Keratinocyte (primary cell): Measurements from ENCODE around the gene ZNF423. TPM values are rescaled to one million over a fixed set of nuclear protein-coding genes. Genes with fewer than 3 reads are reported as not detected.

Experiments used
- DNase-seq: peaks from one replicate; pipeline ENCODE4 v3.0.0-alpha.2; 2011; ENCODE audit warnings: low read depth, missing footprints, low spot score
- FAIRE-seq: peaks from 2 replicates; lab custom pipeline; 2011; peaks lifted over from hg19 to GRCh38; lab: Jason Lieb, UNC
- H2AFZ ChIP-seq: 2 replicates; pipeline ENCODE4 v1.6.0; 2012; ENCODE audit warnings: low read length, control low read depth, inconsistent platforms; ENCODE audit not compliant: control insufficient read depth
- H3K27ac ChIP-seq: 2 replicates; pipeline ENCODE4 v1.5.1; 2011; ENCODE audit warnings: low read length; ENCODE audit not compliant: control insufficient read depth, insufficient read depth
- H3K27me3 ChIP-seq: 3 replicates; pipeline ENCODE4 v1.6.0; 2011; ENCODE audit warnings: low read length; ENCODE audit not compliant: control insufficient read depth, insufficient read depth; ENCODE audit errors: extremely low read depth
- H3K36me3 ChIP-seq, 2 experiments: 2 replicates in 1 of 2; 3 replicates in 1 of 2; pipeline ENCODE4 v1.5.1; 2011; ENCODE audit warnings: low read length in 2 of 2, mild to moderate bottlenecking in 1 of 2; ENCODE audit not compliant: control insufficient read depth in 2 of 2, insufficient read depth in 2 of 2; ENCODE audit errors: extremely low read depth in 1 of 2
- H3K4me1 ChIP-seq: 3 replicates; pipeline ENCODE4 v1.5.1; 2011; ENCODE audit warnings: low read length; ENCODE audit not compliant: control insufficient read depth, insufficient read depth; ENCODE audit errors: extremely low read depth
- H3K4me2 ChIP-seq: 3 replicates; pipeline ENCODE4 v1.6.0; 2011; ENCODE audit warnings: low read depth, low read length; ENCODE audit not compliant: control insufficient read depth, insufficient read depth; ENCODE audit errors: extremely low read depth
- H3K4me3 ChIP-seq, 3 experiments: fragments of 200-600 bp in 1 of 3; sonication (generic) in 1 of 3; 2 replicates in 2 of 3; 3 replicates in 1 of 3; pipeline ENCODE4 v1.5.1; 2011 to 2016; ENCODE audit warnings: low read length in 3 of 3, mild to moderate bottlenecking in 3 of 3, control low read depth in 2 of 3, inconsistent platforms in 1 of 3, low read depth in 1 of 3, mixed read lengths in 1 of 3, mixed run types in 1 of 3, moderate library complexity in 1 of 3; ENCODE audit not compliant: control insufficient read depth in 2 of 3, insufficient read depth in 2 of 3; ENCODE audit errors: extremely low read depth in 1 of 3
- H3K79me2 ChIP-seq: 2 replicates; pipeline ENCODE4 v1.6.0; 2012; ENCODE audit warnings: low read length; ENCODE audit not compliant: control insufficient read depth, insufficient read depth
- H3K9ac ChIP-seq: 3 replicates; pipeline ENCODE4 v1.6.0; 2011; ENCODE audit warnings: low read length; ENCODE audit not compliant: control insufficient read depth, insufficient read depth; ENCODE audit errors: extremely low read depth
- H3K9me1 ChIP-seq: 3 replicates; pipeline ENCODE4 v1.6.0; 2011; ENCODE audit warnings: low read length; ENCODE audit not compliant: control insufficient read depth, insufficient read depth; ENCODE audit errors: extremely low read depth
- H3K9me3 ChIP-seq: 2 replicates; pipeline ENCODE4 v1.5.1; 2012; ENCODE audit warnings: low read depth, low read length; ENCODE audit not compliant: control insufficient read depth
- H4K20me1 ChIP-seq: 3 replicates; pipeline ENCODE4 v1.6.0; 2011; ENCODE audit warnings: low read length; ENCODE audit not compliant: control insufficient read depth, insufficient read depth; ENCODE audit errors: extremely low read depth
- CTCF ChIP-seq, 3 experiments: IDR thresholded peaks in 1 of 3; conservative IDR thresholded peaks in 1 of 3; optimal IDR thresholded peaks in 1 of 3; 2 replicates in 2 of 3; 3 replicates in 1 of 3; pipeline versions ENCODE3 to v1.5.1; 2011; ENCODE audit warnings: low read length in 3 of 3, mild to moderate bottlenecking in 3 of 3, moderate library complexity in 2 of 3, control low read depth in 1 of 3, inconsistent platforms in 1 of 3; ENCODE audit not compliant: insufficient read depth in 2 of 3; ENCODE audit errors: extremely low read depth in 1 of 3
- EZH2 ChIP-seq: IDR thresholded peaks from one replicate; pipeline ENCODE4 v1.6.1; 2012; ENCODE audit warnings: inconsistent platforms, mild to moderate bottlenecking, low read length, moderate library complexity
- dilution Hi-C: fragments of 300-500 bp; cut with MboI; formaldehyde crosslinking; loops from one replicate; pipeline ENCODE4 v1.7.0; 2020; ENCODE audit warnings: low sequenced_read_pairs; ENCODE audit not compliant: extremely low pct_ligation_motif_present
- polyA plus RNA-seq, 5 experiments: library from polyadenylated mRNA; depleted of rRNA in 3 of 5; stranded (reverse) in 3 of 5; stranded (forward) in 1 of 5; unstranded in 1 of 5; fragments of >200 nt; gene quantifications; 1 replicate in 1 of 5; 2 replicates in 3 of 5; 3 replicates in 1 of 5; pipeline versions ENCODE4 v1.2.1 to v1.2.3, GENCODE V29; 2011 to 2012; ENCODE audit warnings: missing spikeins in 2 of 5, low read depth in 1 of 5, low replicate concordance in 1 of 5

The ZNF423 gene
- polyA plus RNA-seq, 1 donor (not counting 4 experiments of a cell fraction or from before 2014, with no cell fraction given) = 0.05 TPM

- H3K27me3 ChIP-seq = no peaks in the 10 kb centered on the region
Measured at GRCh38 chr16:49531425-49531824, 324.5 kb downstream of the ZNF423 start.

GRCh38 chr16:49530427-49530970 lies 325.4 kb downstream of the ZNF423 start:
- no peak overlapping the region for H3K9ac ChIP-seq
- FAIRE-seq (no peak), DNase-seq (no peak)
- no peaks in the 10 kb centered on the region for H3K27me3 ChIP-seq
- no peaks in the 10 kb centered on the region for H4K20me1 ChIP-seq
- H3K4me1 ChIP-seq = no peaks in the 10 kb centered on the region
- no peaks in the 10 kb centered on the region for H3K79me2 ChIP-seq
- H3K4me3 ChIP-seq = no peak overlapping the region
- TF ChIP-seq CTCF (optimal IDR thresholded peaks at IDR 0.05 in 1 of 3, IDR thresholded peaks at IDR 0.05 in 1 of 3, conservative IDR thresholded peaks at IDR 0.05 in 1 of 3; ENCODE audit: extremely low read depth in 1 of 3, insufficient read depth in 2 of 3, low read length in 3 of 3) = no peak
- TF ChIP-seq EZH2 = no peak
- dilution Hi-C loops = no loop called here
- H3K9me1 ChIP-seq = no peaks in the 10 kb centered on the region
- H3K36me3 ChIP-seq = no peaks in the 10 kb centered on the region
- H3K9me3 ChIP-seq = no peaks in the 10 kb centered on the region
- H3K4me2 ChIP-seq = no peak overlapping the region
- H2AFZ ChIP-seq = no peak overlapping the region
- no peak overlapping the region for H3K27ac ChIP-seq

More at GRCh38 chr16:49531425-49531824, 324.5 kb downstream of the ZNF423 start:
- no peaks in the 10 kb centered on the region for H3K9me1 ChIP-seq
- no peaks in the 10 kb centered on the region for H3K79me2 ChIP-seq
- H3K9ac ChIP-seq = no peak overlapping the region
- no peaks in the 10 kb centered on the region for H3K4me1 ChIP-seq
- dilution Hi-C loops = no loop called here
- H2AFZ ChIP-seq = no peak overlapping the region
- no peak overlapping the region for H3K27ac ChIP-seq
- DNase-seq (no peak), FAIRE-seq (no peak)
- no peaks in the 10 kb centered on the region for H3K9me3 ChIP-seq
- no peaks in the 10 kb centered on the region for H4K20me1 ChIP-seq
- TF ChIP-seq CTCF (optimal IDR thresholded peaks at IDR 0.05 in 1 of 3, IDR thresholded peaks at IDR 0.05 in 1 of 3, conservative IDR thresholded peaks at IDR 0.05 in 1 of 3; ENCODE audit: extremely low read depth in 1 of 3, insufficient read depth in 2 of 3, low read length in 3 of 3) = no peak
- no peak for TF ChIP-seq EZH2
- no peak overlapping the region for H3K4me3 ChIP-seq
- H3K4me2 ChIP-seq = no peak overlapping the region
- H3K36me3 ChIP-seq = no peaks in the 10 kb centered on the region
